Uterus (tissue), 4 donors: Measurements from ENCODE around the gene HOXC4. TPM values are rescaled to one million over a fixed set of nuclear protein-coding genes. Genes with fewer than 3 reads are reported as not detected.

Source experiments
- DNase-seq, 2 donors: peaks; one replicate each; pipeline ENCODE4 v3.0.0-alpha.2; 2019 to 2020
- H3K27ac ChIP-seq, 2 donors: fragments of 200-600 bp; sonication (generic); 1 replicate in 1 of 2; 2 replicates in 1 of 2; pipeline ENCODE4 v1.5.1; 2016 to 2018
- H3K27me3 ChIP-seq, 2 donors: fragments of 200-600 bp; sonication (generic); one replicate each; pipeline ENCODE4 v1.5.1; 2018 to 2019; ENCODE audit warnings: control low read depth in 1 of 2
- H3K36me3 ChIP-seq, 2 donors: fragments of 200-600 bp; sonication (generic); one replicate each; pipeline ENCODE4 v1.5.1; 2019; ENCODE audit warnings: control low read depth in 1 of 2
- H3K4me1 ChIP-seq, 2 donors: fragments of 200-600 bp; sonication (generic); one replicate each; pipeline ENCODE4 v1.5.1; 2018 to 2019; ENCODE audit warnings: control low read depth in 1 of 2
- H3K4me3 ChIP-seq, 2 donors: fragments of 200-600 bp; sonication (generic); 1 replicate in 1 of 2; 2 replicates in 1 of 2; pipeline ENCODE4 v1.5.1; 2018 to 2019; ENCODE audit warnings: mild to moderate bottlenecking in 1 of 2
- H3K9me3 ChIP-seq, 2 donors: fragments of 200-600 bp; sonication (generic); one replicate each; pipeline ENCODE4 v1.5.1; 2019; ENCODE audit warnings: control low read depth in 1 of 2
- CTCF ChIP-seq, 4 experiments: fragments of 200-600 bp in 2 of 4; fragments of 450-650 bp in 2 of 4; sonication (generic) in 2 of 4; IDR thresholded peaks; one replicate each; pipeline ENCODE4 v1.5.1; 2016 to 2019; ENCODE audit warnings: antibody characterized with exemption in 4 of 4, mild to moderate bottlenecking in 2 of 4, moderate library complexity in 1 of 4
- POLR2A ChIP-seq, 2 donors: fragments of 450-650 bp; IDR thresholded peaks; one replicate each; pipeline ENCODE4 v1.6.1; 2016; ENCODE audit warnings: antibody characterized with exemption in 2 of 2, mild to moderate bottlenecking in 1 of 2, moderate library complexity in 1 of 2
- intact Hi-C: fragments of 100-400 bp; cut with DNase I; formaldehyde crosslinking; loops from one replicate; pipeline ENCODE4 v1.15.1; 2023; ENCODE audit warnings: low total_unique reads
- total RNA-seq, 4 donors: library from RNA; depleted of rRNA in 3 of 4; stranded (reverse); fragments of >200 nt in 3 of 4; gene quantifications; one replicate each; pipeline versions ENCODE4 v1.1.0 to v1.2.4, GENCODE V29; 2014 to 2023
- donor health status: DM: yes; HTN: yes; CAD: no.

The HOXC4 gene
- total RNA-seq, 4 donors from 2014 or later, result 0.83 to 28.6 (median 1.2) TPM; not detected in 1

- TF ChIP-seq POLR2A (IDR thresholded peaks at IDR 0.05), result no peak
- no peak for TF ChIP-seq CTCF (IDR thresholded peaks at IDR 0.05)
- intact Hi-C loops, result no loop called here
- Histone ChIP-seq H3K36me3 (no peaks in the 10 kb centered on the region), H3K9me3 (no peaks in the 10 kb centered on the region), H3K27me3 (peaks cover 0 to 39% of the 10 kb centered on the region in 2 donors), H3K4me1 (peaks cover 0 to 11% of the 10 kb centered on the region in 2 donors), H3K27ac (no peak overlapping the region), H3K4me3 (no peak overlapping the region)
- DNase-seq, result no peak
Observed at GRCh38 chr12:54042970-54043853, 10.4 kb upstream of the HOXC4 start.

- no peak for DNase-seq
- Histone ChIP-seq H3K27ac (no peak overlapping the region), H3K27me3 (peaks cover 0 to 47% of the 10 kb centered on the region in 2 donors), H3K4me3 (no peak overlapping the region), H3K36me3 (no peaks in the 10 kb centered on the region), H3K9me3 (no peaks in the 10 kb centered on the region), H3K4me1 (peaks cover 0 to 11% of the 10 kb centered on the region in 2 donors)
- intact Hi-C loops, result no loop called here
- TF ChIP-seq CTCF (IDR thresholded peaks at IDR 0.05) (no peak), POLR2A (IDR thresholded peaks at IDR 0.05) (no peak)
Observed at GRCh38 chr12:54044425-54045103, 9.1 kb upstream of the HOXC4 start.

- H3K27ac ChIP-seq, result no peak overlapping the region
- no peaks in the 10 kb centered on the region for H3K9me3 ChIP-seq
- DNase-seq, result no peak
- H3K4me3 ChIP-seq, result no peak overlapping the region
- peaks cover 0 to 55% of the 10 kb centered on the region in 2 donors for H3K27me3 ChIP-seq
- TF ChIP-seq CTCF (IDR thresholded peaks at IDR 0.05) (no peak), POLR2A (IDR thresholded peaks at IDR 0.05) (no peak)
- intact Hi-C loops, result no loop called here
- no peaks in the 10 kb centered on the region for H3K36me3 ChIP-seq
- H3K4me1 ChIP-seq, result peaks cover 0 to 11% of the 10 kb centered on the region in 2 donors
Observed at GRCh38 chr12:54045401-54045800, 8.2 kb upstream of the HOXC4 start.

GRCh38 chr12:54045868-54046521, 7.6 kb upstream of the HOXC4 start:
- Histone ChIP-seq H3K4me1 (peaks cover 0 to 11% of the 10 kb centered on the region in 2 donors), H3K9me3 (no peaks in the 10 kb centered on the region), H3K27ac (no peak overlapping the region), H3K36me3 (no peaks in the 10 kb centered on the region), H3K27me3 (peaks cover 0 to 58% of the 10 kb centered on the region in 2 donors), H3K4me3 (no peak overlapping the region)
- no peak for DNase-seq
- no peak for TF ChIP-seq POLR2A (IDR thresholded peaks at IDR 0.05)
- TF ChIP-seq CTCF (IDR thresholded peaks at IDR 0.05), result no peak
- intact Hi-C loops, result no loop called here
